Large intestine (tissue), 3 donors: Measurements from ENCODE around the gene CABP1. TPM values are rescaled to one million over a fixed set of nuclear protein-coding genes. Genes with fewer than 3 reads are reported as not detected.
A peak's percentile ranks its signal among the peaks of the same experiment; 100 is the strongest.

Experiments
- DNase-seq, 2 donors: peaks; one replicate each; pipeline versions ENCODE4 v3.0.0 to v3.0.0-alpha.2; 2013
- H3K27ac ChIP-seq: one replicate; pipeline ENCODE4 v1.5.1; 2013; ENCODE audit warnings: low read length
- H3K27me3 ChIP-seq: 2 replicates; pipeline ENCODE4 v1.6.1; 2013; ENCODE audit warnings: low read length; ENCODE audit not compliant: control insufficient read depth, insufficient read depth
- H3K36me3 ChIP-seq: 2 replicates; pipeline ENCODE4 v1.6.1; 2013; ENCODE audit warnings: low read length; ENCODE audit not compliant: control insufficient read depth, insufficient read depth
- H3K4me1 ChIP-seq: one replicate; pipeline ENCODE4 v1.6.1; 2013; ENCODE audit warnings: low read length; ENCODE audit not compliant: control insufficient read depth, insufficient read depth
- H3K4me3 ChIP-seq: one replicate; pipeline ENCODE4 v1.5.1; 2013; ENCODE audit warnings: low read length
- H3K9me3 ChIP-seq: one replicate; pipeline ENCODE4 v1.6.1; 2013; ENCODE audit warnings: mild to moderate bottlenecking, low read depth, low read length, moderate library complexity; ENCODE audit not compliant: control insufficient read depth
- WGBS: methylation state at CpG from one replicate; pipeline ENCODE4 v1.1.5; 2013; ENCODE audit warnings: low lambda C conversion rate; ENCODE audit not compliant: insufficient coverage; 5-methylcytosine and 5-hydroxymethylcytosine counted together
- polyA plus RNA-seq: library from polyadenylated mRNA; unstranded; fragments of 120-200 nt; gene quantifications from one replicate; pipeline ENCODE4 v1.2.1, GENCODE V29; 2013

Gene CABP1
- polyA plus RNA-seq, 1 donor: 0.70 TPM

- no peak overlapping the region for H3K4me3 ChIP-seq
- H3K4me1 ChIP-seq: no peaks in the 10 kb centered on the region
- H3K27me3 ChIP-seq: no peaks in the 10 kb centered on the region
- no peak overlapping the region for H3K27ac ChIP-seq
- H3K36me3 ChIP-seq: no peaks in the 10 kb centered on the region
- no CpG with 5 or more reads among the region's 5 CpGs for WGBS
- no peaks in the 10 kb centered on the region for H3K9me3 ChIP-seq
- no peak for DNase-seq
Measured at GRCh38 chr12:120631097-120631496, 9.3 kb upstream of the CABP1 start.

GRCh38 chr12:120640861-120641833 is 721 bp downstream of the CABP1 start:
- peak; percentile 41 to 76 for DNase-seq
- Histone ChIP-seq H3K9me3 (no peaks in the 10 kb centered on the region), H3K4me1 (peaks cover 10% of the 10 kb centered on the region), H3K36me3 (no peaks in the 10 kb centered on the region), H3K4me3 (peak overlapping the region; percentile 16), H3K27ac (no peak overlapping the region), H3K27me3 (peaks cover 46% of the 10 kb centered on the region)
- WGBS: no CpG with 5 or more reads among the region's 115 CpGs

- peaks cover 12% of the 10 kb centered on the region for H3K4me1 ChIP-seq
- no peaks in the 10 kb centered on the region for H3K36me3 ChIP-seq
- no peak overlapping the region for H3K4me3 ChIP-seq
- no peaks in the 10 kb centered on the region for H3K9me3 ChIP-seq
- no peak overlapping the region for H3K27ac ChIP-seq
- no peak for DNase-seq
- WGBS: no CpG with 5 or more reads among the region's 9 CpGs
- peaks cover 46% of the 10 kb centered on the region for H3K27me3 ChIP-seq
Measured at GRCh38 chr12:120642121-120642520, 1.7 kb downstream of the CABP1 start.

- H3K27ac ChIP-seq: no peak overlapping the region
- no peaks in the 10 kb centered on the region for H3K36me3 ChIP-seq
- peaks cover 12% of the 10 kb centered on the region for H3K4me1 ChIP-seq
- peaks cover 46% of the 10 kb centered on the region for H3K27me3 ChIP-seq
- DNase-seq: no peak
- no peaks in the 10 kb centered on the region for H3K9me3 ChIP-seq
- H3K4me3 ChIP-seq: no peak overlapping the region
- no CpG with 5 or more reads among the region's 4 CpGs for WGBS
Measured at GRCh38 chr12:120642826-120643225, 2.4 kb downstream of the CABP1 start.

GRCh38 chr12:120643574-120643973 is 3.1 kb downstream of the CABP1 start:
- Histone ChIP-seq H3K36me3 (no peaks in the 10 kb centered on the region), H3K4me1 (peaks cover 12% of the 10 kb centered on the region), H3K4me3 (no peak overlapping the region), H3K9me3 (no peaks in the 10 kb centered on the region), H3K27ac (no peak overlapping the region), H3K27me3 (peaks cover 43% of the 10 kb centered on the region)
- no peak for DNase-seq
- no CpG with 5 or more reads among the region's 4 CpGs for WGBS

- DNase-seq: no peak
Measured at GRCh38 chr12:120646044-120646443, 5.6 kb downstream of the CABP1 start.

GRCh38 chr12:120647375-120647755 is 6.9 kb downstream of the CABP1 start:
- Histone ChIP-seq H3K27me3 (peaks cover 40% of the 10 kb centered on the region), H3K27ac (no peak overlapping the region), H3K4me1 (peaks cover 2% of the 10 kb centered on the region), H3K9me3 (no peaks in the 10 kb centered on the region), H3K36me3 (no peaks in the 10 kb centered on the region), H3K4me3 (no peak overlapping the region)
- no CpG with 5 or more reads among the region's 13 CpGs for WGBS
- no peak for DNase-seq

More at GRCh38 chr12:120646044-120646443, 5.6 kb downstream of the CABP1 start:
- no peaks in the 10 kb centered on the region for H3K9me3 ChIP-seq
- no peaks in the 10 kb centered on the region for H3K36me3 ChIP-seq
- H3K27ac ChIP-seq: no peak overlapping the region
- WGBS: no CpG with 5 or more reads among the region's 6 CpGs
- peaks cover 50% of the 10 kb centered on the region for H3K27me3 ChIP-seq
- H3K4me3 ChIP-seq: no peak overlapping the region
- peaks cover 8% of the 10 kb centered on the region for H3K4me1 ChIP-seq

GRCh38 chr12:120649442-120650232 is 9.2 kb downstream of the CABP1 start:
- Histone ChIP-seq H3K27me3 (peaks cover 20% of the 10 kb centered on the region), H3K36me3 (no peaks in the 10 kb centered on the region), H3K4me1 (peaks cover 2% of the 10 kb centered on the region), H3K4me3 (peak overlapping the region; percentile 5), H3K9me3 (no peaks in the 10 kb centered on the region), H3K27ac (no peak overlapping the region)
- WGBS: no CpG with 5 or more reads among the region's 33 CpGs
- no peak for DNase-seq

GRCh38 chr12:120650233-120650690 is 9.8 kb downstream of the CABP1 start:
- H3K27ac ChIP-seq: no peak overlapping the region
- H3K9me3 ChIP-seq: no peaks in the 10 kb centered on the region
- no peak overlapping the region for H3K4me3 ChIP-seq
- no CpG with 5 or more reads among the region's 12 CpGs for WGBS
- H3K4me1 ChIP-seq: peaks cover 2% of the 10 kb centered on the region
- no peak for DNase-seq
- peaks cover 18% of the 10 kb centered on the region for H3K27me3 ChIP-seq
- H3K36me3 ChIP-seq: no peaks in the 10 kb centered on the region

- Histone ChIP-seq H3K27ac (no peak overlapping the region), H3K27me3 (peaks cover 17% of the 10 kb centered on the region), H3K4me1 (peaks cover under 1% of the 10 kb centered on the region), H3K4me3 (no peak overlapping the region), H3K9me3 (no peaks in the 10 kb centered on the region), H3K36me3 (no peaks in the 10 kb centered on the region)
- WGBS: no CpG with 5 or more reads among the region's 5 CpGs
- DNase-seq: no peak
Measured at GRCh38 chr12:120651821-120652220, 11.4 kb downstream of the CABP1 start.
